PC-9 (cell line): Measurements from ENCODE around the gene HMHB1. TPM values are rescaled to one million over a fixed set of nuclear protein-coding genes. Genes with fewer than 3 reads are reported as not detected.
"Not testable (repeated sequence)": the region's sequence is repeated elsewhere in the genome, so short reads cannot be mapped to it uniquely, and the experiment has no call there.

Experiments used
- BruUV-seq: library from RNA; stranded (reverse); fragments of 400-500 nt; replicated peaks from 2 replicates; lab custom pipeline; 2021; lab: Mats Ljungman, UMichigan
- CTCF ChIA-PET: fragments of 300-600 bp; sonication (Branson Sonifier 250); formaldehyde crosslinking; loops from one replicate; lab custom pipeline; 2022; ENCODE audit warnings: antibody characterized with exemption; lab: Charles Lee
- POLR2A ChIA-PET: fragments of 300-600 bp; sonication (Branson Sonifier 250); formaldehyde crosslinking; loops from one replicate; lab custom pipeline; 2022; ENCODE audit warnings: antibody characterized with exemption; ENCODE audit not compliant: unreplicated experiment; lab: Charles Lee
- DNase-seq, 2 experiments: peaks; one replicate each; pipeline versions ENCODE4 v3.0.0 to v3.0.0-alpha.2; 2015 to 2022; ENCODE audit warnings: mixed read lengths in 1 of 2
- H2AFZ ChIP-seq: fragments of 200-600 bp; sonication (generic); 2 replicates; pipeline ENCODE4 v1.8.1; 2017; ENCODE audit warnings: antibody characterized with exemption
- H3F3A ChIP-seq: fragments of 200-600 bp; sonication (generic); 2 replicates; pipeline ENCODE4 v1.8.1; 2017; ENCODE audit warnings: antibody characterized with exemption, mild to moderate bottlenecking, low read depth; ENCODE audit not compliant: insufficient read depth
- H3K27ac ChIP-seq: fragments of 200-600 bp; sonication (generic); 2 replicates; pipeline ENCODE4 v1.6.1; 2016; ENCODE audit warnings: mixed run types
- H3K27me3 ChIP-seq: fragments of 200-600 bp; sonication (generic); 2 replicates; pipeline ENCODE4 v1.6.1; 2016; ENCODE audit warnings: low read depth, mixed run types; ENCODE audit not compliant: insufficient read depth
- H3K36me3 ChIP-seq: fragments of 200-600 bp; sonication (generic); 2 replicates; pipeline ENCODE4 v1.6.1; 2016; ENCODE audit warnings: low read depth, mixed run types
- H3K4me1 ChIP-seq: fragments of 200-600 bp; sonication (generic); replicated peaks from 2 replicates; pipeline ENCODE4 v1.6.1; 2016; ENCODE audit warnings: mixed run types; ENCODE audit not compliant: insufficient read depth
- H3K4me2 ChIP-seq: fragments of 200-600 bp; sonication (generic); 2 replicates; pipeline ENCODE4 v1.6.1; 2017; ENCODE audit warnings: mixed run types
- H3K4me3 ChIP-seq: fragments of 200-600 bp; sonication (generic); 2 replicates; pipeline ENCODE4 v1.6.1; 2016; ENCODE audit warnings: mixed run types
- H3K79me2 ChIP-seq: fragments of 200-600 bp; sonication (generic); 2 replicates; pipeline ENCODE4 v1.6.1; 2017; ENCODE audit warnings: low read depth, mixed run types
- H3K9me2 ChIP-seq: fragments of 200-600 bp; sonication (generic); 2 replicates; pipeline ENCODE4 v1.8.1; 2017; ENCODE audit warnings: mild to moderate bottlenecking; ENCODE audit not compliant: insufficient read depth
- H3K9me3 ChIP-seq: fragments of 200-600 bp; sonication (generic); 2 replicates; pipeline ENCODE4 v1.8.1; 2016; ENCODE audit warnings: low read depth; ENCODE audit not compliant: insufficient read depth
- H4K20me1 ChIP-seq: fragments of 200-600 bp; sonication (generic); 2 replicates; pipeline ENCODE4 v1.8.1; 2017; ENCODE audit not compliant: insufficient read depth
- EZH2 ChIP-seq: fragments of 200-600 bp; sonication (generic); IDR thresholded peaks from 2 replicates; pipeline ENCODE4 v1.8.0; 2017; ENCODE audit warnings: antibody characterized with exemption, low read depth
- intact Hi-C: fragments of 100-400 bp; cut with micrococcal nuclease; formaldehyde crosslinking; loops from one replicate; pipeline ENCODE4 v1.10.0; 2022; ENCODE audit not compliant: unreplicated experiment
- total RNA-seq: library from RNA; stranded (reverse); gene quantifications from 2 replicates; pipeline ENCODE4 v1.2.3, GENCODE V29; 2021
- TF ChIP-seq, protein P1 (sequence below): fragments of 200-600 bp; sonication (generic); conservative IDR thresholded peaks from 2 replicates; pipeline ENCODE4 v1.6.1; 2017; ENCODE audit warnings: mixed run types, antibody characterized with exemption, mild to moderate bottlenecking, moderate library complexity

The HMHB1 gene
- total RNA-seq, 1 experiment from 2014 or later: not detected

DNA sequence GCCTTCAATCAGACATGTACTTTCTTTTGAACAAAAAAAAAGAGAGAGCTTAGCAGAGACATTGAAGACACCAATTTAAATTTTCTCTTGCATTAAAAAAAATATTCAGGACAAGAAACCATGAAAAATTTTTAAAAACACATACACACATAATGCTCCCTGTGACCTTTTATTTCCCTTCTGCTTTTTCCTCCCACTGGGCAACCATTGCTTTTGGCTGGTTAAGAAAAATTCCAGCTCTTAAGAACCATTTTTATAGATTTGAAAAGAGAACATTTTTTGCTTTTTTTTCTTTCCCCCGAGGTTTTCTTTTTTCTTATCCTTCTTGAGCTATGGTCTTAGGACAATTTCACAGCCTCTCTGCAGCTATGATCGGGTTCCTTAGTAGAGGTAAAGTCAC, 6.1 kb upstream of the HMHB1 start:
- Histone ChIP-seq H3K4me2 (no peak overlapping the region), H3F3A (no peaks in the 10 kb centered on the region), H3K36me3 (no peaks in the 10 kb centered on the region), H3K4me1 (no peaks in the 10 kb centered on the region), H2AFZ (no peak overlapping the region), H3K4me3 (no peak overlapping the region), H4K20me1 (no peaks in the 10 kb centered on the region), H3K79me2 (no peaks in the 10 kb centered on the region), H3K9me2 (no peaks in the 10 kb centered on the region), H3K27ac (no peak overlapping the region), H3K9me3 (no peaks in the 10 kb centered on the region), H3K27me3 (no peaks in the 10 kb centered on the region)
- no peak for DNase-seq
- TF ChIP-seq, protein P1, sequence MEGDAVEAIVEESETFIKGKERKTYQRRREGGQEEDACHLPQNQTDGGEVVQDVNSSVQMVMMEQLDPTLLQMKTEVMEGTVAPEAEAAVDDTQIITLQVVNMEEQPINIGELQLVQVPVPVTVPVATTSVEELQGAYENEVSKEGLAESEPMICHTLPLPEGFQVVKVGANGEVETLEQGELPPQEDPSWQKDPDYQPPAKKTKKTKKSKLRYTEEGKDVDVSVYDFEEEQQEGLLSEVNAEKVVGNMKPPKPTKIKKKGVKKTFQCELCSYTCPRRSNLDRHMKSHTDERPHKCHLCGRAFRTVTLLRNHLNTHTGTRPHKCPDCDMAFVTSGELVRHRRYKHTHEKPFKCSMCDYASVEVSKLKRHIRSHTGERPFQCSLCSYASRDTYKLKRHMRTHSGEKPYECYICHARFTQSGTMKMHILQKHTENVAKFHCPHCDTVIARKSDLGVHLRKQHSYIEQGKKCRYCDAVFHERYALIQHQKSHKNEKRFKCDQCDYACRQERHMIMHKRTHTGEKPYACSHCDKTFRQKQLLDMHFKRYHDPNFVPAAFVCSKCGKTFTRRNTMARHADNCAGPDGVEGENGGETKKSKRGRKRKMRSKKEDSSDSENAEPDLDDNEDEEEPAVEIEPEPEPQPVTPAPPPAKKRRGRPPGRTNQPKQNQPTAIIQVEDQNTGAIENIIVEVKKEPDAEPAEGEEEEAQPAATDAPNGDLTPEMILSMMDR: no peak
- no peak for TF ChIP-seq EZH2
- ChIA-PET CTCF (no interaction called here), POLR2A (no interaction called here)
- intact Hi-C loops: no loop called here
- no TSS peak for BruUV-seq

DNA sequence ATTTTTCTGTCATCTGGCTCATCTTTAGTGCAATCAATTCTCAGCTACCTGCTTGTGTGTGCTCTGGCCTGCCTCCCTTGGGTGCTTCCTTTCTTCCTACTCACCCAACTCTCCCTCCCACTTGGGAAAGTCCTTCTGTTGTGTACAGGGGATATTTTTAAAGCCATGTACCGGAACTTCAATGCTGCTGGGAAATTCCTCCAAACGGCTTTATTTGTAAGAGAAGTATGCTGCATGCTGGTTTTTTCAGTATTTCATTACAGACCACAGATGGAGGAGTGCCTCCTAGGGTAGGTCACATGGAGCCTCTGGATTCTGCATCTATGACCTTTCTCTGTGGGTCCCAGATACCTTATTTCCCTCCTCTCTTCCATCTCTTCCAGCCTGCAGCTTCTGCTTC, 5.4 kb upstream of the HMHB1 start:
- H3K9me3 ChIP-seq: no peaks in the 10 kb centered on the region
- H3K4me3 ChIP-seq: no peak overlapping the region
- no peak overlapping the region for H3K4me2 ChIP-seq
- intact Hi-C loops: no loop called here
- H3K9me2 ChIP-seq: no peaks in the 10 kb centered on the region; the same call in 1 of the 2 replicates
- BruUV-seq: no TSS peak
- no peaks in the 10 kb centered on the region for H3K79me2 ChIP-seq
- no peak for DNase-seq
- TF ChIP-seq, protein P1: no peak
- TF ChIP-seq EZH2: no peak
- POLR2A ChIA-PET: no interaction called here
- no peaks in the 10 kb centered on the region for H3K36me3 ChIP-seq
- no peak overlapping the region for H3K27ac ChIP-seq
- no peak overlapping the region for H2AFZ ChIP-seq
- CTCF ChIA-PET: no interaction called here
- H3K4me1 ChIP-seq: no peaks in the 10 kb centered on the region
- no peaks in the 10 kb centered on the region for H3F3A ChIP-seq
- no peaks in the 10 kb centered on the region for H4K20me1 ChIP-seq
- no peaks in the 10 kb centered on the region for H3K27me3 ChIP-seq

DNA sequence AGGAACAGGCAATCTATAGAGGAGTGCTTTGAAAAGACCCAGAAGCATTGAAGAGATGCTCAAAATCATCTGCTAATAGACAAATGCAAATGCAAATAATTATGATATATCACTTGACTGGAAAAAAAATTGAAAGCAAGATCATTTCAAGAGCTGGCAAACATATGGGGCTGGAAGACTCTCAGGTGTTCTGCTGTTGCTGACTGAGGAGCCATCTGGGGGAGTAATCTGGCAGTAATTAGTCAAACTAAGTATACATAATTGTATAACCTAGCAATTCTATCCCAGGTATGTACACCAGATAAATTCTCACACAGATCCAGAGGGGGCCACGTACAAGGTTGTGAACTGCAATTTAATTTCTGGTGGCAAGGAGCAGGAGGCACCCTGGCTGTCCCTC, 4.6 kb upstream of the HMHB1 start:
- Histone ChIP-seq H2AFZ (no peak overlapping the region), H3K4me1 (no peaks in the 10 kb centered on the region), H3K79me2 (no peaks in the 10 kb centered on the region), H3K4me2 (no peak overlapping the region), H3K27me3 (no peaks in the 10 kb centered on the region), H3K36me3 (no peaks in the 10 kb centered on the region), H3K9me3 (no peaks in the 10 kb centered on the region), H3K9me2 (no peaks in the 10 kb centered on the region; the same call in 1 of the 2 replicates), H3K27ac (no peak overlapping the region), H3K4me3 (no peak overlapping the region), H3F3A (no peaks in the 10 kb centered on the region), H4K20me1 (no peaks in the 10 kb centered on the region)
- ChIA-PET POLR2A (no interaction called here), CTCF (no interaction called here)
- no peak for DNase-seq
- no TSS peak for BruUV-seq
- intact Hi-C loops: no loop called here
- TF ChIP-seq, protein P1: no peak
- TF ChIP-seq EZH2: no peak

DNA sequence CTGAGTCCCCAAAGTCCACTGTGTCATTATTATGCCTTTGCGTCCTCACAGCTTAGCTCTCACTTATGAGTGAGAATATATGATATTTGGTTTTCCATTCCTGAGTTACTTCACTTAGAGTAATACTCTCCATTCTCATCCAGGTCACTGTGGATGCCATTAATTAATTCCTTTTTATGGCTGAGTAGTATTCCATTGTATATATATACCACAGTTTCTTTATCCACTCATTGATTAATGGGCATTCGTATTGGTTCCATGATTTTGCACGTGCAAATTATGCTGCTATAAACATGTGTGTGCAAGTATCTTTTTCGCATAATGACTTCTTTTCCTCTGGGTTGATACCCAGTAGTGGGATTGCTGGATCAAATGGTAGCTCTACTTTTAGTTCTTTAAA, 4.4 kb downstream of the HMHB1 start:
- POLR2A ChIA-PET, intact Hi-C loops, H3K9me2 ChIP-seq, H3K27ac ChIP-seq, H3K9me3 ChIP-seq, CTCF ChIA-PET, H3K4me1 ChIP-seq, H3K4me3 ChIP-seq, DNase-seq, H3K4me2 ChIP-seq, H3K36me3 ChIP-seq, H3K27me3 ChIP-seq, BruUV-seq, H2AFZ ChIP-seq, H3F3A ChIP-seq, H3K79me2 ChIP-seq, H4K20me1 ChIP-seq: not testable (repeated sequence)
